Ishikawa (cell line): ENCODE measurements around the gene TEX55.

ENCODE experiments used
- CEBPB ChIP-seq: IDR thresholded peaks from 2 replicates; pipeline ENCODE4 v1.6.1; 2012
- CREB1 ChIP-seq: IDR thresholded peaks from 2 replicates; pipeline ENCODE4 v1.6.1; 2012; ENCODE audit warnings: low read depth
- EGR1 ChIP-seq: IDR thresholded peaks from 2 replicates; pipeline ENCODE4 v1.6.1; 2012
- EP300 ChIP-seq: IDR thresholded peaks from 2 replicates; pipeline ENCODE4 v1.6.1; 2012; ENCODE audit warnings: borderline replicate concordance
- FOXM1 ChIP-seq: IDR thresholded peaks from 2 replicates; pipeline ENCODE4 v1.6.1; 2012; ENCODE audit warnings: low read depth, borderline replicate concordance
- MAX ChIP-seq: IDR thresholded peaks from 2 replicates; pipeline ENCODE4 v1.6.1; 2012
- NFIC ChIP-seq: IDR thresholded peaks from 2 replicates; pipeline ENCODE4 v1.6.1; 2012
- RAD21 ChIP-seq: IDR thresholded peaks from 2 replicates; pipeline ENCODE4 v1.6.1; 2012; ENCODE audit warnings: low read depth
- REST ChIP-seq: IDR thresholded peaks from 2 replicates; pipeline ENCODE4 v1.6.1; 2012; ENCODE audit warnings: low read depth, mild to moderate bottlenecking
- TAF1 ChIP-seq: IDR thresholded peaks from 2 replicates; pipeline ENCODE4 v1.6.1; 2012; ENCODE audit warnings: low read depth, mild to moderate bottlenecking
- TCF12 ChIP-seq: IDR thresholded peaks from 2 replicates; pipeline ENCODE4 v1.6.1; 2012; ENCODE audit warnings: low read depth
- TEAD4 ChIP-seq: IDR thresholded peaks from 2 replicates; pipeline ENCODE4 v1.6.1; 2012
- USF1 ChIP-seq: IDR thresholded peaks from 2 replicates; pipeline ENCODE4 v1.6.1; 2012
- YY1 ChIP-seq: IDR thresholded peaks from 2 replicates; pipeline ENCODE4 v1.6.1; 2012; ENCODE audit warnings: low read depth
- ZBTB7A ChIP-seq: IDR thresholded peaks from 2 replicates; pipeline ENCODE4 v1.6.1; 2012; ENCODE audit warnings: low read depth

The TEX55 gene

GRCh38 chr3:119160815-119161214 is 14.8 kb downstream of the TEX55 start:
- TF ChIP-seq FOXM1 (no peak), EGR1 (no peak), YY1 (no peak), MAX (no peak), CEBPB (no peak), ZBTB7A (no peak), CREB1 (no peak), RAD21 (no peak)

GRCh38 chr3:119161240-119161639 is 15.3 kb downstream of the TEX55 start:
- no peak for TF ChIP-seq TAF1
- no peak for TF ChIP-seq EGR1

GRCh38 chr3:119170821-119171220 is 24.9 kb downstream of the TEX55 start:
- TF ChIP-seq USF1 = no peak
- TF ChIP-seq MAX = no peak
- TF ChIP-seq EGR1 = no peak
- TF ChIP-seq CEBPB = no peak
- no peak for TF ChIP-seq REST
- no peak for TF ChIP-seq YY1
- no peak for TF ChIP-seq TAF1
- TF ChIP-seq ZBTB7A = no peak
- TF ChIP-seq CREB1 = no peak
- no peak for TF ChIP-seq FOXM1
- TF ChIP-seq TCF12 = no peak
- no peak for TF ChIP-seq NFIC
- no peak for TF ChIP-seq TEAD4
- no peak for TF ChIP-seq EP300
- no peak for TF ChIP-seq RAD21

GRCh38 chr3:119173325-119173724 is 27.4 kb downstream of the TEX55 start, which contains the start of gene UPK1B:
Gene UPK1B (plus strand): TSS chr3:119173598. CDS start chr3:119186742, 13,144 bp downstream.
- TF ChIP-seq RAD21 (no peak), CREB1 (no peak), MAX (no peak), TAF1 (no peak), ZBTB7A (no peak), EGR1 (no peak), CEBPB (no peak), EP300 (no peak), NFIC (no peak), FOXM1 (no peak), YY1 (no peak), USF1 (no peak), TEAD4 (no peak), TCF12 (no peak), REST (no peak)

- TF ChIP-seq MAX = no peak
- TF ChIP-seq RAD21 = no peak
- TF ChIP-seq TEAD4 = no peak
- TF ChIP-seq EP300 = no peak
- TF ChIP-seq TCF12 = no peak
- no peak for TF ChIP-seq NFIC
- no peak for TF ChIP-seq CEBPB
Measured at GRCh38 chr3:119175872-119176756, 30.1 kb downstream of the TEX55 start.

- TF ChIP-seq FOXM1 (no peak), EGR1 (no peak), NFIC (no peak), CREB1 (no peak), REST (no peak), MAX (no peak), TCF12 (no peak), YY1 (no peak), EP300 (no peak), ZBTB7A (no peak), RAD21 (no peak), USF1 (no peak), CEBPB (no peak), TAF1 (no peak), TEAD4 (no peak)
Measured at GRCh38 chr3:119176778-119177177, 30.8 kb downstream of the TEX55 start.
